Peyer's patch (tissue), 4 donors: ENCODE measurements around the gene RBM20. TPM values are rescaled to one million over a fixed set of nuclear protein-coding genes. Genes with fewer than 3 reads are reported as not detected.

ENCODE experiments used
- DNase-seq, 3 donors: peaks; one replicate each; pipeline ENCODE4 v3.0.0-alpha.2; 2017 to 2019
- H3K27ac ChIP-seq, 4 donors: fragments of 200-600 bp; sonication (generic); one replicate each; pipeline ENCODE4 v1.5.1; 2016 to 2019
- H3K27me3 ChIP-seq, 2 donors: fragments of 200-600 bp; sonication (generic); one replicate each; pipeline ENCODE4 v1.5.1; 2019
- H3K36me3 ChIP-seq, 3 donors: fragments of 200-600 bp; sonication (generic); one replicate each; pipeline ENCODE4 v1.5.1; 2016 to 2019
- H3K4me1 ChIP-seq, 4 donors: fragments of 200-600 bp; sonication (generic); one replicate each; pipeline ENCODE4 v1.5.1; 2016 to 2019
- H3K4me3 ChIP-seq, 4 donors: fragments of 200-600 bp; sonication (generic); 1 replicate in 3 of 4; 2 replicates in 1 of 4; pipeline ENCODE4 v1.5.1; 2016 to 2019; ENCODE audit warnings: mild to moderate bottlenecking in 1 of 4
- H3K9me3 ChIP-seq, 4 donors: fragments of 200-600 bp; sonication (generic); one replicate each; pipeline ENCODE4 v1.5.1; 2016 to 2019; ENCODE audit warnings: mild to moderate bottlenecking in 1 of 4
- CTCF ChIP-seq, 6 experiments: fragments of 450-650 bp in 4 of 6; fragments of 200-600 bp in 2 of 6; sonication (generic) in 1 of 6; IDR thresholded peaks; one replicate each; pipeline ENCODE4 v1.5.1; 2017 to 2019; ENCODE audit warnings: antibody characterized with exemption in 6 of 6, mild to moderate bottlenecking in 3 of 6, moderate library complexity in 1 of 6
- POLR2A ChIP-seq, 2 donors: fragments of 450-650 bp; IDR thresholded peaks; one replicate each; pipeline ENCODE4 v1.5.1; 2017; ENCODE audit warnings: antibody characterized with exemption in 2 of 2, mild to moderate bottlenecking in 2 of 2, moderate library complexity in 2 of 2
- total RNA-seq, 4 donors: library from RNA; depleted of rRNA; stranded (reverse); fragments of >200 nt; gene quantifications; one replicate each; pipeline ENCODE4 v1.1.0, GENCODE V29; 2016

Gene RBM20
- total RNA-seq, 4 donors from 2014 or later, result 0.80 to 4.1 (median 1.2) TPM

- H3K4me1 ChIP-seq, result no peaks in the 10 kb centered on the region
- H3K9me3 ChIP-seq, result no peaks in the 10 kb centered on the region
- no peak overlapping the region for H3K27ac ChIP-seq
- H3K4me3 ChIP-seq, result no peak overlapping the region
- no peaks in the 10 kb centered on the region for H3K27me3 ChIP-seq
- no peak for DNase-seq
- TF ChIP-seq POLR2A (IDR thresholded peaks at IDR 0.05) (no peak), CTCF (IDR thresholded peaks at IDR 0.05) (no peak)
- no peaks in the 10 kb centered on the region for H3K36me3 ChIP-seq
These were observed 43.3 kb downstream of the RBM20 start for GRCh38 chr10:110687400-110687799.

GRCh38 chr10:110691139-110691538, 47.0 kb downstream of the RBM20 start:
- no peak overlapping the region for H3K27ac ChIP-seq
- H3K27me3 ChIP-seq, result no peaks in the 10 kb centered on the region
- no peaks in the 10 kb centered on the region for H3K36me3 ChIP-seq
- no peak for TF ChIP-seq POLR2A (IDR thresholded peaks at IDR 0.05)
- TF ChIP-seq CTCF (IDR thresholded peaks at IDR 0.05), result no peak
- no peak for DNase-seq
- H3K4me3 ChIP-seq, result no peak overlapping the region
- no peaks in the 10 kb centered on the region for H3K4me1 ChIP-seq
- no peaks in the 10 kb centered on the region for H3K9me3 ChIP-seq

GRCh38 chr10:110694263-110694662, 50.1 kb downstream of the RBM20 start:
- TF ChIP-seq POLR2A (IDR thresholded peaks at IDR 0.05) (no peak), CTCF (IDR thresholded peaks at IDR 0.05) (no peak)
- Histone ChIP-seq H3K27ac (no peak overlapping the region), H3K27me3 (no peaks in the 10 kb centered on the region), H3K36me3 (no peaks in the 10 kb centered on the region), H3K4me1 (no peaks in the 10 kb centered on the region), H3K4me3 (no peak overlapping the region), H3K9me3 (no peaks in the 10 kb centered on the region)
- no peak for DNase-seq

GRCh38 chr10:110694820-110695538, 50.8 kb downstream of the RBM20 start:
- H3K27ac ChIP-seq, result no peak overlapping the region
- no peaks in the 10 kb centered on the region for H3K9me3 ChIP-seq
- no peak for TF ChIP-seq CTCF (IDR thresholded peaks at IDR 0.05)
- H3K27me3 ChIP-seq, result no peaks in the 10 kb centered on the region
- no peak for DNase-seq
- no peaks in the 10 kb centered on the region for H3K4me1 ChIP-seq
- H3K4me3 ChIP-seq, result no peak overlapping the region
- no peaks in the 10 kb centered on the region for H3K36me3 ChIP-seq

- Histone ChIP-seq H3K9me3 (no peaks in the 10 kb centered on the region), H3K4me3 (no peak overlapping the region), H3K36me3 (no peaks in the 10 kb centered on the region), H3K27me3 (no peaks in the 10 kb centered on the region), H3K4me1 (no peaks in the 10 kb centered on the region), H3K27ac (no peak overlapping the region)
- TF ChIP-seq POLR2A (IDR thresholded peaks at IDR 0.05) (no peak), CTCF (IDR thresholded peaks at IDR 0.05) (no peak)
- no peak for DNase-seq
These were observed 51.4 kb downstream of the RBM20 start for GRCh38 chr10:110695539-110695886.

- TF ChIP-seq POLR2A (IDR thresholded peaks at IDR 0.05), result no peak
- TF ChIP-seq CTCF (IDR thresholded peaks at IDR 0.05), result no peak
These were observed 52.3 kb downstream of the RBM20 start for GRCh38 chr10:110696436-110696835.

More at GRCh38 chr10:110696436-110696835, 52.3 kb downstream of the RBM20 start:
- Histone ChIP-seq H3K36me3 (no peaks in the 10 kb centered on the region), H3K27me3 (no peaks in the 10 kb centered on the region), H3K9me3 (no peaks in the 10 kb centered on the region), H3K4me3 (no peak overlapping the region), H3K27ac (no peak overlapping the region), H3K4me1 (no peaks in the 10 kb centered on the region)
- no peak for DNase-seq
